Stimulated activated CD4-positive, alpha-beta T cell treated with anti-CD3 and anti-CD28 coated beads, Interleukin-2, amount 100 ng/mL, for 48 hours (primary cell): ENCODE results near the gene COL5A1.

ENCODE experiments used
- DNase-seq, 2 donors: peaks; one replicate each; pipeline ENCODE4 v3.0.0-alpha.2; 2020

COL5A1 gene

DNA sequence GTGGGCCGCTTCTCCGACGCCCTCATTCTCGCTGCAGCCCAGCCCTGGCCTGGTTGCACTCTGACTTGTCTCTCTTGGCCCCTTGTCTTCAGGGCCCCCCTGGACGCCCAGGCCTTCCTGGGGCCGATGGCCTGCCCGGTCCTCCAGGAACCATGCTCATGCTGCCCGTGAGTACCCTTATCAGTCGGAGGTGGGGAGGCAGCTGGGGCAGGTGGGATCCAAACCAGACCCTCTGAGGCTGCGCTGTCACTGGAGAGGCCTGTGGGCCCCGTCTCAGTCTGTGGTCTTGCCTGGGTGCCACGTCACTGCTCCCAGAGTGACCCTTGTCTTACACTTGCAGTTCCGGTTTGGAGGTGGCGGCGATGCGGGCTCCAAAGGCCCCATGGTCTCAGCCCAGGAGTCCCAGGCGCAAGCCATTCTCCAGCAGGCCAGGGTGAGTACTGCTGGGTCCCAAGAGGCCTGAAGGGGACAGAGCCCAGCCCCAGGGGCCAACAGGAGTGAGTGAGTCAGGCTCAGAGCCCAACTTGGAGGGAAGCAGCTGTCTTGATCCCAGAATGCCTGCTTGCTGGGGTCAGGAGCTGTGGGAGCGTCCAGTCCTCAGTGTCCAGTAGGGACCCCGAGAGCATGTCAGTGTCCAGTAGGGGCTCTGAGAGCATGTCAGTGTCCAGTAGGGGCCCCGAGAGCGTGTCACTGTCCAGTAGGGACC, 109.0 kb downstream of the COL5A1 start:
- DNase-seq: no peak

DNA sequence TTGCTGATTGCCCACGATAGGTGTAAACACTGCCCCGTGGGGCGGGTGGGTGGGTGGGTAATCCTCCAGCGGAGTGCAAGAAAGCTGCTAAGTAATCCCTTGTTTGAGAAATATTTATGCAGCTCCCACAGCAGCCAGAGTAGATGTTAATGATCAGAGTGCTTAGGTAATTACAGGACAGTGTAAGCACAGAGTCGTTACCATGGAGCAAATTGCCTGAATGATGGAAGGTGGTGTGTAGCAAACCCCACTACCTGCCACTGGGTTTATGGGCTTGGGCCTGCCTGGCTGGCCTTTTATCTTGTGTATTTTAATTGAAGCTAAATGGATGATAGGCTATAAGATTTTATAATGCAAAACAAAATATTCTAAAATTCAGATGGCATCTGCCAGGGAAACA, 110.0 kb downstream of the COL5A1 start:
- no peak for DNase-seq

DNA sequence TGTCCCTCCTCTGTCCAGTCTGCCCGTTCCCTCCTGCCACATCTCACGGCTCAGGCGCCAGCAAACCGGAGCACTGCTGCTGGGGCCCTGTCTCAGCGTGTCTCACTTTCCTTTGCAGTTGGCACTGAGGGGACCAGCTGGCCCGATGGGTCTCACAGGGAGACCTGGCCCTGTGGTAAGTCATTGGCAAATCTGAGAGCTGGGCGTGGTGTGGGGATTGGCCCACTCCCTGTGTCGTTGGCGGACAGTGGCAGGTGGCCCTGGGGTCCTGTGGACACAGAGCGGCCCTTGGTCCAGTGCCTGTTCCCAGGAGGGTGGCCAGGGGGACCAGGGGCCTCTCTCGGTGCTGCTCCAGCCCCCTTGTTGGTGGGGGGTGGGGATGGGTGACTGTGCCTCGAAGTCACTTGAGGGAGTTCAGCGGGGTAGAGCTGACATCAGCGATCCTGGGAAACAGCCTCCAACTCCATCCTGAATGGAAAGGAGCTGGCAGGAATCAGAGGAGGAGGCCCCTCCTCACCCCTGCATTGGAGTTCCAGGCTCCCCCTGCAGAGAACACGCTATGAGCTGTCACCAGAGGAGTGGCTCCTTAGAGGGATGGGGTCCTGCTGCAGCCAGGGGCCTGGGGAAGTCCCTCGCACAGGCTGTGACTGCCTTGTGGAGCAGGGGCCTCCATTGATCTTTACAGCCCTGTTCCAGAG, 111.0 kb downstream of the COL5A1 start:
- DNase-seq: no peak

DNA sequence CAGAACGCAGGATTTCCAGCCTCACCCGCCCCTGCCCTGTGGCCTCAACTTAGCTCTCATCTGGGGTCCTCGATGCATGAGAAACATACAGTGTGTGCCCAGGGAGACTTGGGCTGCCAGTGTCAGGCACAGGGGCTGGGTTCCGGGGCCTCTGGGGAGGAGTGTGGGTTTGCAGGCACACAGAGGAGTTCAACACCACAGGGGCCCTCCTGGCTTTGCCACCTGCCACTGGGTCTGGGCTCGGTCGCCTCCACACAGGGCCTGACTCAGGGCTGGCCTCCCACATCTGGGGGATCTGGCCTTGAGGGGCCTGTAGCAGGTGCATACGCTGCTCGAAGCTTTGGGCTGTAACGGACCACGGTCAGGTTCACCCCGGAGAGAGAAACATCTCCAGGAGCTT, 111.6 kb downstream of the COL5A1 start:
- no peak for DNase-seq

DNA sequence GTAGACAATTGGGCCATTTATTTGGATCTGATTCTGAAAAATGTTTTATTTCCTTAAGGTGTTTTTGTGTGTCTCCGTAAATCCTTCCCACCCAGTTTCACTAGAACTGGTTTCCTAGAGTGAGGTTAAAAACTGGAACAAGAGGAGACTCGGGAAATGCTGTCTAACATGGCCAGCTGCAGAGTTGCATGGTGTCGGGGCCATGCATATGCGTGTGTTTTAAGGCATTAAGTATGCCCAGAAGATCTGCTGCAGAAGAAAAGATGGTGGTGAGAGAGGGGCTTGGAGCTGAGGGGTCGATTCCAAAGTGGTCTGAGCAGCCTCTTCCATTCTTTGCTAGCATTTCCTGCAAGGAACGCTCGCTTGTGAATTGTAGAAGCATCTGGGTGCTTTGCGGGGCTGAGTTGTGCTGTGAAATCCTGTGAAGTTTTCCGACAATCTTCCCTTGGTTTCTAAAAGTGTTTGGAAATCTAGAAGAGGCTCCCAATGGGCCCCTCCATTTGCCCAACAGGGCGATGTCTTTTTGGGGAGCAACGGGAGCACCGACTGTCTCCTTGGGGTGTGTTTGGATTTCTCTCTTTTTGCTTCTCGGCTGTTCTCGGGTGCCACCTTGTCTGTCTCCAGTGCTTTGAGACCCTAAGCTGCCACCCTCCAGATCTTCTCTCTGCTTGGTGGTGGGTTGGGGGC, 113.8 kb downstream of the COL5A1 start:
- DNase-seq: no peak

DNA sequence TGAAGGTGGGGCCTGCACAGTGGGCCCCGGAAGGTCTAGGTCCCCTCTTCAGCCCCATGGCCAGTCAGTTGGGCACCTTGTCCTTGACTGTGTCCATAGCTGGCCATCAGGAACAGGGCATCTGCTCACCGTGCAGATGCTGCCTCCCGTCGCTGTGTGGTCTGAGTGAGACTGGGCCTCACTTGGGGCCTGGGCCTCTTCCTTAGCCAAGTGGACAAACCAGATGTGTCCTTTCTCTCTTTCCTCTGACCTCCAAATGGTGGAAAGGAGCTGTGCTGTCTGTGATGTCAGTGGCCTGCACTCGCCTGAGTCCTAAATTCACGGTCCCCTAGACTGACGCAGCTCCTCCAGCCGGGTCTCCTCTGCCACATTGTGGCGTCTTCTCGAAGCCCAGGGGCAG, 114.5 kb downstream of the COL5A1 start:
- no peak for DNase-seq

DNA sequence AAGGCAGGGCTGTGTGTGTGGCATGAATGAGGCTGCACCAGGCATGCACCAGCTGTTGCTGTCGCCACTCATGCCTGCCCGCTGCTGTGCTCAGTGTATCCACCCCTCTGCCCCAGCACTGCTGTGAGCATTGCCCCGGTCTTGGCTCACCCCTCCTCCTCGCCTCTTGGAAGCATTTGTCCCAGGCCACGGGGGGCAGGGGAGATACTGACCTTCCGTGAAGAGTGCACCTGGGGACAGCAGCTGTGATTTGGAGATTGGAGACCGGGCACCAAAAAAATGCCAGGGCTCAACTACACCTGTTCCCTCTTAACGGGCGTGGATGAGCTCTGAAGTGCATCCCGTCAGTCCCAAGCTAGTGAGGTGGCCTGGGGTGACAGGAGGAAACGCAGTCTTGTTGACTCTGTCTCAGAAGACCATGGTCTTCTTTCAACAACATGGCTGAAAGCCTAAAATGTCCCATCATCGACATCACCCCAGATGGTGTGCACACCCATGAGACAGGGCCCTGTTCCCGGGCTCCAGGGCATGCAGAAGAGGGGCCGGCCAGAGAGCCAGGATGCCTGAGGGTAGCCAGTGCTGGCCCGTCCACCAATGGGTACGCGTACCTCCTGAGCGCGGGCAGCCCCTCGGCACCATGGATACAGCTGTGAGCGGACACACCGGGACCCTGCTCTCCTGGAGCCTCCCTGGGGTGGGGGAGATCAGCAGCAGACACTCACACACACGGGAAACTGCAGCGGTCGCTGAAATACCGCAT, 115.8 kb downstream of the COL5A1 start:
- DNase-seq: no peak

DNA sequence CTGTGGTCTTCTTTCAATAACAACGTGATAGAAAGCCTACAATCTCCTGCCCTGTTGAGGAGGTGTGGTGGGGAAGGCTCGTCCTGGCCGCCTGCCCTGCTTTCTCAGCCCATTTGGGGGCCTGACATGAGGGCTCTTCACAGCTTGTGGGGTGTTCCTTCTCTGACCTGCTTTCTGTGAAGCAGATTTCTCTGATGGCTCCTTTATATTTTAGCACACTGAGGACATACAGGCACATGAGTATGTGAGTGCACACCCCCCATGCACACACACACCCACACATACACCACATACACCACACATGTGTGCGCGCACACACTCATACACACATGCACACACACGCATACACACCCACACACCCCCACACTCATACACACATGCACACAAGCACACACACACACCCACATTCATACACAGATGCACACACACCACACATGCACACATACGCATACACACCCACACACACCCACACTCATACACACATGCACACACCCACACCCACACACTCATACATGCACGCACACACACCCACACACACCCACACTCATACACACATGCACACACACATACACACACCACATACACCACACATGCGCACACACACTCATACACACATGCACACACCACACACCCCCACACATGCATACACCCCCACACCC, 117.5 kb downstream of the COL5A1 start:
- no peak for DNase-seq

DNA sequence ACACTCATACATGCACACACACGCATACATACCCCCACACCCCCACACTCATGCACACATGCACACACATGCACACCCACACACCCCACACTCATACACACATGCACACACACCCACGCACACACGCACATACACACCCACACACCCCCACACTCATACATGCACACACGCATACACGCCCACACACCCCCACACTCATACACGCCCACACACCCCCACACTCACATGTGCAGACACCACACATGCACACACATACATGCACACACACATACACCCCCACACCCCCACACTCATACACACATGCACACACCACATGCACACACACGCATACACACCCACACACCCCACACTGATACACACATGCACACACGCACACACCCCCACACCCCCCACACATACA, 118.3 kb downstream of the COL5A1 start:
- DNase-seq: no peak

DNA sequence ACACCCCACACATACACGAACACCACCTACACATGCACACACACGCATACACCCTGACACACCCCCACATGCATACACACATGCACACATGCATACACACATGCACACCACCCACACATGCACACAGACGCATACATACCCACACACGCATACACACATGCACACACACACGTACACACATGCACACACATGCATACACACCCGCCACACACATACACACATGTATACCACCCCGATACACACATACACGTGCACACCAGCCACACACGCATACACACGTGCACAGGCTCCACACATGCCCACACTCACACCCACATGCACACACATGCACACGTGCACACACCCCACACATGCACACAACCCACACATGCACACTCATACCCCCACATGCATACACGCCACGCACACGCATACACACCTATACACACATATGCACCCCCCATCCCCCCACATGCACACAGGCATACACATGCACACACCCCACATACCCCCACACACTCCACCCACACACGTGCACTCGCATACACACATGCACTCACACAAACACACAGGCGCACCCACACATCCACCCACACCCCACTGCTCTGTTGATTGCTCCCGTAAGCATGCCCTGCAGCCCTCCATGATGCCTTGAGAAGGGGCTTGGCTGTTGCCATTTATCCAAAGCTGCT, 119.3 kb downstream of the COL5A1 start:
- DNase-seq: no peak

DNA sequence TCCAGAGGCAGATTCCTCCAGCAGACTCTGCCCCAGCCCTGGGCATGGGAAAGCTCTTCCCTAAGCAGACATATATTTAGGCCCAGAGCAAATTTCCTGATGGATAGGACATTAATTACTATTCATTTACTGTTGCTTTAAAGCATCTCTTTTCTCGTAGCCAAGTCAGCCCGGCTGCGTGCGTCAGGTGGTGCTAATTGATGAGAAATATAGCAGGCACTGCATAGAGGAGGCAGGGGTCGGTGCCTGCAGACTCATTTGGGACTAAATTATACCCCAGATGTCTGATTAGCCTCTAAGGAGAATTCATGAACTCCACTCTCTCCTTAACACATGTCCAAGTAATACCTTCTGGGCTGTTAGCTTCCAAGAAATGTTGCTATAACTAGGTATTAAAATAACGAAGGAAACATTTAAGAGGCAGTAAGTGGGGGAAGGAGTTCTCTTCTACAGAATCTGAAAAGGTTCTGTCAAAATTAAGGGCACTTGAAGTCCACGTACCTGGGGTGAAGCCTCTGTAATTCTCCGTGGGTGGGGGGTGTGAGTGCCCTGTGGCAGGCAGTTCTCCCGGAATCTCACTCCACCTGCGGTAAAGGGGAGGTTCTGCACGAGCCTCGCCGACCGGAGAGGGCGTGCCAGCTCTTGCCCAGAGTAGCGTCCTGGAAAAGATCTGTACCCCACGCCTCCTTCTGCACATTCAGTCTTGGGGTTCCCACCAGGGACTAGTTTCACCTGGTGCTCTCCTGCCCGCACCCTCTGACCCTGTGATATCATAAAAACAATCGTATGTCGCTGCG, 123.1 kb downstream of the COL5A1 start:
- DNase-seq: no peak

DNA sequence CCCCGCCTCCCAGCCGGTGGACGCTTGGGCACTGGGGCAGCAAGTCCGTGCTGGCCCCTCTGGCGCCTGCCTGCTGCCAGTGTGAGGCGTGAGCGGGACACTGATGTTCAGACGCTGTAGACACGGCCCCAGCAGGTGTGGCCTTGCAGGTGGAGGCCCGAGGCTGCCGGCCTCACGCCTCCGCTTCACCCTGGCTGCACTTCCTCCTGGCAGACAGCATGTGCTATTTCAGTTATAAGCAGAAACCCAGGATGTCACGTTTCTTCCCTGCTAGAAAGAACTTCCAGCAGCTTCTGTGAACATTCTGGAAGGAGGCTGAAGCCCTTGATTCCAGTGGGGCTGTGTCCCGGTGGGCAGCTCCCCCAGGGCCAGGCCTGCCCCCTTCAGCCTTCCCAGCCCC, 124.2 kb downstream of the COL5A1 start:
- no peak for DNase-seq

DNA sequence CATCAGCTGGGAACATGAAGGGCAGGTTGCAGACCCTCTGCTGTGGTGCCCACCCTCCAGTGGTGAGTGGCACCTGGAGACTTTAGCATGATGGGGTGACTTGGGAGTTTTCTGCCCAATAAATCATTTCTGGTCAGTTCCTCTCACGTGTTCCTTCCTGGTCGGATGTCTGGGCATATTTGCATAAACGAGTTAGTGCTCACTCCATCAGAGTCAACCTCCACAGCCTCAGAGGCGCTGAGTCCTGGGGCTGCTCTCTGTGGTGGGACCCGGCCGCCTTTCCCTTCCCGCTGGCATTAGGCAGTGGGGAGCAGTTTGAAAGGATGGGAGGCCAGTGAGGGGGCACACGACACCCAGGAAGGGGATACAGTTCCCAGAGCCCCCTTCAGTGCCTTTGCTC, 125.0 kb downstream of the COL5A1 start:
- no peak for DNase-seq

DNA sequence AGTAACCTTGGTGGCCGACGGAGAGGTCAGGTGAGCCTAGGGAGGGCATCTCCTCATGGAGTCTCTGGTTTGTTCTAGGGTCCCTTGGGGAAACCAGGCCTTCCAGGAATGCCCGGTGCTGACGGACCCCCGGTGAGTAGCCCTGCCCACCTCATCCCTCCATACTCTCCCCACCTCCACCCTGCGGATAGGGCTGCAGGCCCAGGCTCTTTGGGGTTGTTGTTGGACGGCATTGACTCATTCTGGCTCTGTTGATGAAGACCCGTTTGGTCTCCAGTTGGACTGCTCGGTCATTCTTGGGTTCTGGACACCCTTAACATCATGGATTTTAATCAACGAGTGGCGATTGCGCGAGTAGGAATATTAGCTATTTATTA, 126.7 kb downstream of the COL5A1 start:
- no peak for DNase-seq

DNA sequence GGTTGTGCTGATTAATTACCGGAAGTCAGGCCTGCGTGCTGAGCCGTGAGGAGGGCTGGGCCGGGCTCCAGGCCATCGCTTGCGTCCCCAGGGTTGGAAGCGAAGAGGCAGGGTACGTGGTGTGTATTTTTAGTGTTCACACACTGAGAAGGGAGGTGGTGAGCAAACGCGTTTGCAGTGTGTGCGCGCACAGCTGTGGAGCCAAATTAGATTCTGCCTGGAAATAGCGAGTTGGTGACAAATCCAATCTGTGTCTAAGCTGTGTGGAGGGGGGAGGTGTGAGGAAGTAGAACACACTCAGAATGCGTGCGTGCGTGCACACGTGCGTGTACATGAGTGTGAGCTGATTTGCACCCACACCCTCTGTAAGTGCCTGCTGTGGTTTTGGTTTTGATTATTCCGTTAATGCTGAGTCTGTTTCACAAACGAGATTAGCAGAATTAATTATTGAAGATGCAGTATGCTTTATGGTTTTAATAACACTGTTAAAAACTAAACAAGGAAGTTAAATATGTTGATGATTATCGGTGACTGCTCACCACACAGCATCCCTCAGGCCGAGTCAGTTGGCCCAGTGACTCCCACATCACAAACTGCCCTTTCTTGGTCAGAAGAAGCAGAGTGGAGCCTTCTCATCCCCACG, 127.2 kb downstream of the COL5A1 start:
- DNase-seq: no peak

DNA sequence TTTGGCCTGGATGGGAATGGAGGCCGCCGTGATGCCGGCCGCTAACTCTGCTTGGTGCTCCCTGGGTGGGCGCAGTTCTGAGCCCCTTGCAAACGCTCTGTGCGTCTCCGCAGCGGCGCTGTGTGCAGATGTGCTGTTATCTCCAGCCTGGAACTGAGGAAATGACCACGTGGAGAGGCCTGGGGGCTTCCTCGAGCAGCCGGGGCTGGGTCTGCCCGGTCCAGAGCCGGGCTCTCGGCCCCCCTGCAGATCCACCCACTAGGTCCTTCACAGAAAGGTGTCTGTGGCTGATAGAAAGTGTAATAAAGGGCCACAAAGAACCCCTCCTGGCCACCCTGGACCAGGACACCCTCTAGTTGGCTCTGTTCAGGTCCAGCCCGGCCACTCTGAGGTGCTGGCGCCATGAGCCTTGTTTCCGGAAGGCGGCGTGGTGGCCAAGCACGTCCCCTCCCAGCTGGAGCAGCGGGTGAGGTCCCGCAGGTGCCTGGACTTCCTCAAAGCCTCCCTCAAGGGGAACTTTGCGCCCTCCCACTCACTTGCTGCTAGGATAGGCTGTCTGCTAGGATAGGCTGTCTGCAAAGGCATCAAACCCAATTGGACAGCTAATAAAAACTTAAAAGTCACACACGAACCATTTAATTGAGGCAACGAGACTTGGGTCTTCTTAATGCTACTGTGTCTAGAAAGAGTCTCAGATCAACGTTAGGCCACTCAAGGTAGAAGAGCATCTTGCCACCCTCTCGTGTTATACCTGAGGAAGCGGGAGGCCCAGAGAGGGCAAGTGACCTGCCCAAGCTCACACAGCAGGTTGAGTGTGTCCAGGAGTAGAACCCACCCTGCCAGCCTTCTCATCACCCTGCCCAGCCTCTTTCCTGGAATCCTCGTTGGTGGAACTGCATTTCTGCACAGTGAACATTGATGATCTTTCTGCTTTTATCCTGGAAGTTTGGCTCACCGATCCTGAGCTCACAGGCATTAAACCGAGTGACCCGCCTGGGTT, 129.7 kb downstream of the COL5A1 start:
- DNase-seq: no peak

DNA sequence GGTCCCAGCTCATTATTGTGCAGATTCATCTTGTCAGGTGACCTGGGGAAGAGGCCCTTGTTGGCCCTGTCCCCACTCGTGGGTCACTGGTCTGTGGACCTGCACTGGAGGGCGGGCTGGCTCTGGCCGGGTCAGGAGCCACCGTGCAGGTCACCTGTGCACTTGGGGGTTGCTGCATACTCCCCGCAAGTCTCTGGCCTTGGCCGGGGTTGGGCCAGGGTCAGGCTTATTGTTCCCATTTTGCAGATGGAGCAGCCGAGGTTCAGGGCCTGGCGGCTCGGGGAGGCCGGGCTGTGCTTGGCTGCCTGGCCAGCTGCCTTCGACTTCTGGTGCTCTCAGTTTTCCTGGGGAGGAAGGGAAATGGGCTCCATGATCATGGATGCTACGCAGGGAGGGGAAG, 130.7 kb downstream of the COL5A1 start:
- no peak for DNase-seq

DNA sequence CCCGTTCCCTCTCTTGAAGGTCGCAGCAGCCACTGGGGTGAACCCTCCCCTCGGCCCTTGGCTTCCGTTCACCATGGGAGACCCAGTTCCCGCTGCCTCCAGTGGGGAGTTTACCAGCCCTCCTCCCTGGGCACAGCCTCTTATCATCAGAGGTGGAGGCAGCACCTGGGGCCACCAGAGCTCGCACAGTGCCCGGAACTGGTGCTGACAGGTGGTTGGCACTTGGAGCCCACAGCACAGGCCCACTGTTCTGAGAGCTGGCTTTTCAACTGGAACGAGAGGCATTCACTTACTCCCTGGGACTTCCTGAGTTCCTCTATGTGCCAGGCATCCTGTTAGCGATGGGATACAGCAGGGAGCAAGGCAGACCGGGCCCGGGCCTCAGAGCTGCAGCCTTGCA, 132.2 kb downstream of the COL5A1 start:
- DNase-seq: no peak

DNA sequence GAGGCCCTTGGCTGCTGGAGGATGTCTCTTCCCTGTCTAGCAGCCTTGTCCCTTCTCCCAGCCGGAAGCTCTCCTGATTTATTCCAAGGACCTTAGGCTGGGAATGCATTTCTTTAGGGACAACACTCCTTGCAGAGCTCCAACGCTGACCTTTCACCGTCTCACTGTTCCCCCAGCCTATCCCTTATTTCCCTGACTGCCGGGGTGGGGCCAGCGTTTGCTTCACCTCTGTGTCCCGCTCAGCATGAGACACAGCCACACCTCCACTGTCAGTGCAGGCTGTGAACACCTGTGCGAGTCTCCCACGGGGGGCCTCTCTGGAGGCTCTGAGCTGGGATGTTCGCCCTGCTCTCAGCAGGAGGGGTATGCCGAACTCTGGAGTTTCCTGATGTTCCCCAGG, 132.8 kb downstream of the COL5A1 start:
- DNase-seq: no peak
